ENCODE results near the gene ERC2.
A peak's percentile ranks its signal among the peaks of the same experiment; 100 is the strongest.

The ERC2 gene

DNA sequence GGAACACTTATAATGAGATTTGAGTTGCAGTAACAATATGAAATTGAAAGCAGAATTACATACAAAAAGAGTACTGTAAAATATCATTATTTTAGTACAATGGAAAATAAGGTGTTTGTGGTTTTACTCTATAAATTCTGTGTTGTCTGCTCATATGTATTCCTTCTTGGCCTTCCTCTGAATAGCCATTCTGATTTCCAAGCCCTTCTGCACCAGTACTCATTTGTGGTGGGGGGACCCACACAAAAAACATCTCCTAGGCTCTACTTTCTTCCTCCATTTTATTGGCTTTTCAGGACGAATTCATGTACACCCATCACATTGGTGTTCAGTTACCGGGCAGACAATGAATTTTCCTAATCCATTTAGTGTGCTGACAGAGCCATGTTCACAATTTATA lies 338.2 kb downstream of the ERC2 start:
- no peak overlapping the region for H3K4me3 ChIP-seq (ENCODE audit: low read depth, low read length)
- H3K36me3 ChIP-seq: no peaks in the 10 kb centered on the region
- H3K27me3 ChIP-seq: no peaks in the 10 kb centered on the region
- DNase-seq: no peak
- H3K4me1 ChIP-seq: no peaks in the 10 kb centered on the region
- TF ChIP-seq, protein P1, sequence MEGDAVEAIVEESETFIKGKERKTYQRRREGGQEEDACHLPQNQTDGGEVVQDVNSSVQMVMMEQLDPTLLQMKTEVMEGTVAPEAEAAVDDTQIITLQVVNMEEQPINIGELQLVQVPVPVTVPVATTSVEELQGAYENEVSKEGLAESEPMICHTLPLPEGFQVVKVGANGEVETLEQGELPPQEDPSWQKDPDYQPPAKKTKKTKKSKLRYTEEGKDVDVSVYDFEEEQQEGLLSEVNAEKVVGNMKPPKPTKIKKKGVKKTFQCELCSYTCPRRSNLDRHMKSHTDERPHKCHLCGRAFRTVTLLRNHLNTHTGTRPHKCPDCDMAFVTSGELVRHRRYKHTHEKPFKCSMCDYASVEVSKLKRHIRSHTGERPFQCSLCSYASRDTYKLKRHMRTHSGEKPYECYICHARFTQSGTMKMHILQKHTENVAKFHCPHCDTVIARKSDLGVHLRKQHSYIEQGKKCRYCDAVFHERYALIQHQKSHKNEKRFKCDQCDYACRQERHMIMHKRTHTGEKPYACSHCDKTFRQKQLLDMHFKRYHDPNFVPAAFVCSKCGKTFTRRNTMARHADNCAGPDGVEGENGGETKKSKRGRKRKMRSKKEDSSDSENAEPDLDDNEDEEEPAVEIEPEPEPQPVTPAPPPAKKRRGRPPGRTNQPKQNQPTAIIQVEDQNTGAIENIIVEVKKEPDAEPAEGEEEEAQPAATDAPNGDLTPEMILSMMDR (IDR thresholded peaks at IDR 0.05; ENCODE audit: low read depth, low read length): no peak
- no peaks in the 10 kb centered on the region for H3K9me3 ChIP-seq

- Histone ChIP-seq H3K4me3 (ENCODE audit: low read depth, low read length) (no peak overlapping the region), H3K36me3 (no peaks in the 10 kb centered on the region), H3K4me1 (no peaks in the 10 kb centered on the region), H3K9me3 (no peaks in the 10 kb centered on the region), H3K27me3 (no peaks in the 10 kb centered on the region)
- DNase-seq: no peak
- TF ChIP-seq, protein P1 (IDR thresholded peaks at IDR 0.05; ENCODE audit: low read depth, low read length): no peak
Observed at GRCh38 chr3:56126632-56127031, 341.6 kb downstream of the ERC2 start.

DNA sequence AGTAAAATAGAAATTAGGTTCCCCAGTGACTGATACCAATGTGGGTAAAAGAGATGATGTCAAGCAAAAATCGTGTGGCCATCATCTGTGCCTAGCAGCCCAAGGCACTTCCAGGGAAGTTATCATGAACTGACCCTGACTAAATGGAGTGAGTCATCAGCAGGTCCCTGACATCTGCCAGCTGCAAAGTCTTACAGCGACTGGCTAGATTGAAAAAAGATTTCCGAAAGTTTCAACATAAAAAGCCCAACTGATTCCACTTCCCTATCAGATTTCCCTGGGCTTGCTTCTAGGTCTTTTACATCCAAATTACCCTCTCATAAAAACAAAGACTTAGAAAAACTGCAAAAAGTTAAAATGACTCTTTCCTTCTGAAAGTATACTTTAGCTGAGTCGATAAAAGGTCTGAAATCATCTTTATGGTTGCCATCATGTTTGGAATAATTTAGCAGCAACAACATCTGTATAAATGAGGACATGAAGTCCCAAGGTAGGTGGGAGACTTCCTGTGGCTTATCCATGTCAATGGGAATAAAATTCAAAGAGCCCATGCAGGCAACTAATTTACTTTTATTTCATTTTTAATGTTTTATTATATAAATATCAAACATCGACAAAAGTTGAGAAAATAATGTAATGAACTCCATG lies 342.8 kb downstream of the ERC2 start:
- Histone ChIP-seq H3K27me3 (no peaks in the 10 kb centered on the region), H3K4me1 (no peaks in the 10 kb centered on the region), H3K36me3 (no peaks in the 10 kb centered on the region), H3K9me3 (no peaks in the 10 kb centered on the region), H3K4me3 (ENCODE audit: low read depth, low read length) (no peak overlapping the region)
- TF ChIP-seq, protein P1 (IDR thresholded peaks at IDR 0.05; ENCODE audit: low read depth, low read length): no peak
- peak; percentile 6 for DNase-seq

DNA sequence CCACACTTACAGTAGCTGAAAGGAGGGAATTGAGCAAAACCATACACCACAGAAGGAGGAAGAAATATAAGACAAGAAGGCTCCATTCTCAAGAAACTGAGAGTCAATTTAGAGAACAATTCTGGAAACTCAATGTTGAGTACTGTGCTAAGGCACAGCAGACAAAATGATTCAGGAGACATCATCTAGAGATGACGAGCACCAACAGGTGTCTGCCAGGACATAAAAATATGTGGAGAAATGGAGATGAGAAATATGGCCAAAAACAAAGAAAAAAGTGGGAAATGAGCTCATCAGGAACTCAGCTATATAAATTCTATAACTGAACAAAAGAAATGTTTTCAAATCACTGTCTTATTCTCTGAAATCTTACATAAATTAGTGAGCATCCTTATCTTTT lies 343.7 kb downstream of the ERC2 start:
- no peaks in the 10 kb centered on the region for H3K9me3 ChIP-seq
- no peaks in the 10 kb centered on the region for H3K4me1 ChIP-seq
- TF ChIP-seq, protein P1 (IDR thresholded peaks at IDR 0.05; ENCODE audit: low read depth, low read length): no peak
- DNase-seq: no peak
- no peaks in the 10 kb centered on the region for H3K36me3 ChIP-seq
- H3K4me3 ChIP-seq (ENCODE audit: low read depth, low read length): no peak overlapping the region
- H3K27me3 ChIP-seq: no peaks in the 10 kb centered on the region

GRCh38 chr3:56123487-56123886 lies 344.8 kb downstream of the ERC2 start:
- TF ChIP-seq, protein P1 (IDR thresholded peaks at IDR 0.05; ENCODE audit: low read depth, low read length): no peak
- no peaks in the 10 kb centered on the region for H3K9me3 ChIP-seq
- no peak for DNase-seq
- H3K4me3 ChIP-seq (ENCODE audit: low read depth, low read length): no peak overlapping the region
- no peaks in the 10 kb centered on the region for H3K27me3 ChIP-seq
- no peaks in the 10 kb centered on the region for H3K36me3 ChIP-seq
- no peaks in the 10 kb centered on the region for H3K4me1 ChIP-seq

- no peaks in the 10 kb centered on the region for H3K9me3 ChIP-seq
- DNase-seq: no peak
- H3K27me3 ChIP-seq: no peaks in the 10 kb centered on the region
- no peaks in the 10 kb centered on the region for H3K4me1 ChIP-seq
- no peak overlapping the region for H3K4me3 ChIP-seq (ENCODE audit: low read depth, low read length)
- TF ChIP-seq, protein P1 (IDR thresholded peaks at IDR 0.05; ENCODE audit: low read depth, low read length): no peak
- no peaks in the 10 kb centered on the region for H3K36me3 ChIP-seq
Observed at GRCh38 chr3:56122911-56123310, 345.4 kb downstream of the ERC2 start.
